Measurements from ENCODE around the gene IGF1. TPM values are rescaled to one million over a fixed set of nuclear protein-coding genes. Genes with fewer than 3 reads are reported as not detected.

The IGF1 gene
- total RNA-seq, 1 donor from 2014 or later, result under 0.01 TPM

GRCh38 chr12:102510463-102510862 lies 30.1 kb upstream of the IGF1 start:
- TF ChIP-seq, protein P1, sequence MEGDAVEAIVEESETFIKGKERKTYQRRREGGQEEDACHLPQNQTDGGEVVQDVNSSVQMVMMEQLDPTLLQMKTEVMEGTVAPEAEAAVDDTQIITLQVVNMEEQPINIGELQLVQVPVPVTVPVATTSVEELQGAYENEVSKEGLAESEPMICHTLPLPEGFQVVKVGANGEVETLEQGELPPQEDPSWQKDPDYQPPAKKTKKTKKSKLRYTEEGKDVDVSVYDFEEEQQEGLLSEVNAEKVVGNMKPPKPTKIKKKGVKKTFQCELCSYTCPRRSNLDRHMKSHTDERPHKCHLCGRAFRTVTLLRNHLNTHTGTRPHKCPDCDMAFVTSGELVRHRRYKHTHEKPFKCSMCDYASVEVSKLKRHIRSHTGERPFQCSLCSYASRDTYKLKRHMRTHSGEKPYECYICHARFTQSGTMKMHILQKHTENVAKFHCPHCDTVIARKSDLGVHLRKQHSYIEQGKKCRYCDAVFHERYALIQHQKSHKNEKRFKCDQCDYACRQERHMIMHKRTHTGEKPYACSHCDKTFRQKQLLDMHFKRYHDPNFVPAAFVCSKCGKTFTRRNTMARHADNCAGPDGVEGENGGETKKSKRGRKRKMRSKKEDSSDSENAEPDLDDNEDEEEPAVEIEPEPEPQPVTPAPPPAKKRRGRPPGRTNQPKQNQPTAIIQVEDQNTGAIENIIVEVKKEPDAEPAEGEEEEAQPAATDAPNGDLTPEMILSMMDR (IDR thresholded peaks at IDR 0.05; ENCODE audit: insufficient read depth, low read length, poor library complexity, severe bottlenecking), result no peak
- Histone ChIP-seq H3K27me3 (ENCODE audit: control insufficient read depth, insufficient read depth, low read length) (no peaks in the 10 kb centered on the region), H3K4me3 (ENCODE audit: low read depth, low read length) (no peak overlapping the region), H3K36me3 (ENCODE audit: control insufficient read depth, insufficient read depth, low read length) (no peaks in the 10 kb centered on the region)
- no peak for DNase-seq (ENCODE audit: low read depth)

- TF ChIP-seq, protein P1 (IDR thresholded peaks at IDR 0.05; ENCODE audit: insufficient read depth, low read length, poor library complexity, severe bottlenecking), result no peak
- H3K4me3 ChIP-seq (ENCODE audit: low read depth, low read length), result no peak overlapping the region
- H3K36me3 ChIP-seq (ENCODE audit: control insufficient read depth, insufficient read depth, low read length), result no peaks in the 10 kb centered on the region
- DNase-seq (ENCODE audit: low read depth), result no peak
- H3K27me3 ChIP-seq (ENCODE audit: control insufficient read depth, insufficient read depth, low read length), result no peaks in the 10 kb centered on the region
Measured at GRCh38 chr12:102510031-102510430, 29.7 kb upstream of the IGF1 start.

DNA sequence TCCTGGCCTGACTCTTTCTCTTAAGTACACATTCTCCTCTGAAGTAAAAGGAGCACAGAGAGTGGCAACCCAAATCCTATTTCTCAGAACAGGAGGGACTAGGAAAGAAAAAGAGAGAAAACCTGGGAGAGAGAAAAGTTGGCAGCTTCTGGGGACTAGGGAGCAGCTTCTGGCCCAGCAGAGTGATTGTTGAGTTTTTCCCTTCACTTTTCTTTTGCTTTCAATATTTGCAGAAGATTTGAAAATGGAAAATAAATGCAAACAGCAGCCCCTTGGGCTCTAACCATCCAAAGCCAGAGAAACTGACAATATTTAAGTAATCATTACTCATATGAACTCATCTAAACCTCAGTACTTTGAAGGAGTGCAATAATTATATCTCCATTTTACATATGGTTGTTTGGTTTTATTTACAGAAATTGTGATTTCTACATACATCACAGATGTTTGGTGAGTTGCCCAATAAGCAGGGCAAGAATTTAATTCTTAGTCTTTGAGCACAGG lies 28.8 kb upstream of the IGF1 start:
- TF ChIP-seq, protein P1 (IDR thresholded peaks at IDR 0.05; ENCODE audit: insufficient read depth, low read length, poor library complexity, severe bottlenecking), result no peak
- Histone ChIP-seq H3K27me3 (ENCODE audit: control insufficient read depth, insufficient read depth, low read length) (no peaks in the 10 kb centered on the region), H3K36me3 (ENCODE audit: control insufficient read depth, insufficient read depth, low read length) (no peaks in the 10 kb centered on the region), H3K4me3 (ENCODE audit: low read depth, low read length) (no peak overlapping the region)
- DNase-seq (ENCODE audit: low read depth), result no peak

DNA sequence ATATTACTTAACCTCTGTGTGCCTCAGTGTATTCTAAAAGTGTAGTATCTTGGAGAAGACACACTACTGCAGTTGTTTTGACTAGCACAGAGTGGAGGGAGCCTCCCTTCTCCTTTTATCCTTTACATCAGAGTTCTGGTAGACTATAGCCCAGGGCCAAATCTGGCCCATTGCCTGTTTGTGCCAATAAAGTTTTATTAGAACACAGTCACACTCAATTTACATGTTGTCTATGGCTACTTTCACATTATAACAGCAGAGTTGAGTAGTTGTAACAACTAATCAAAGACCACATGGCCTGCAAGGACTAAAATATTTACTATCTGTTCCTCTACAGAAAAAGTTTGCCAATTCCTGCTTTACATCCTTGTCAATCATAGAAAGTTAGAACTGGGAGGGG lies 27.7 kb upstream of the IGF1 start:
- Histone ChIP-seq H3K36me3 (ENCODE audit: control insufficient read depth, insufficient read depth, low read length) (no peaks in the 10 kb centered on the region), H3K4me3 (ENCODE audit: low read depth, low read length) (no peak overlapping the region), H3K27me3 (ENCODE audit: control insufficient read depth, insufficient read depth, low read length) (no peaks in the 10 kb centered on the region)
- TF ChIP-seq, protein P1 (IDR thresholded peaks at IDR 0.05; ENCODE audit: insufficient read depth, low read length, poor library complexity, severe bottlenecking), result no peak
- DNase-seq (ENCODE audit: low read depth), result no peak

- Histone ChIP-seq H3K4me3 (ENCODE audit: low read depth, low read length) (no peak overlapping the region), H3K36me3 (ENCODE audit: control insufficient read depth, insufficient read depth, low read length) (no peaks in the 10 kb centered on the region), H3K27me3 (ENCODE audit: control insufficient read depth, insufficient read depth, low read length) (no peaks in the 10 kb centered on the region)
- TF ChIP-seq, protein P1 (IDR thresholded peaks at IDR 0.05; ENCODE audit: insufficient read depth, low read length, poor library complexity, severe bottlenecking), result no peak
- no peak for DNase-seq (ENCODE audit: low read depth)
Measured at GRCh38 chr12:102507301-102507700, 26.9 kb upstream of the IGF1 start.

DNA sequence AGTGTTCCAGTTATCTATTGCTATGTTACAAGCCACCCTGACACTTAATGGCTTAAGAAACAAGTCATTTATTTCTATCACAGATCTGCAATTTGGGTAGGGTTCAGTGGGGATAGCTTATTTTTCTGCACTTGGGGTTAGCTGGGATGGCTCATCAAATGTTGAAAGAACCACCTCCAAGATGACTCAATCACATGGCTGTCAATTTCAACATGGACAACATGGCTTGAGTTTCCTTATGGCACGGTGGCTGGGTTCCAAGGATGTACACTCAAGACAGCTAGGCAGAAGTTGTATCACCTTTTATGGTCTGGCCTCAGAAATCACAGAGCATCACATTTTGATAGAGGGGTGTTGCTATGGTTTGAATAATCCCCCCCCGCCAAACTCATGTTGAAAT lies 24.5 kb upstream of the IGF1 start:
- TF ChIP-seq, protein P1 (IDR thresholded peaks at IDR 0.05; ENCODE audit: insufficient read depth, low read length, poor library complexity, severe bottlenecking), result no peak
- no peak overlapping the region for H3K4me3 ChIP-seq (ENCODE audit: low read depth, low read length)
- no peaks in the 10 kb centered on the region for H3K27me3 ChIP-seq (ENCODE audit: control insufficient read depth, insufficient read depth, low read length)
- no peaks in the 10 kb centered on the region for H3K36me3 ChIP-seq (ENCODE audit: control insufficient read depth, insufficient read depth, low read length)
- no peak for DNase-seq (ENCODE audit: low read depth)

All from kidney epithelial cell (primary cell).